ENCODE measurements around the gene ZNF487. TPM values are rescaled to one million over a fixed set of nuclear protein-coding genes. Genes with fewer than 3 reads are reported as not detected.

The ZNF487 gene
- total RNA-seq, 1 donor from 2014 or later = 3.9 TPM

GRCh38 chr10:43396061-43396927 is 40.6 kb upstream of the ZNF487 start:
- no peaks in the 10 kb centered on the region for H3K9me3 ChIP-seq
- peak overlapping the region; percentile 97 to 99 for H3K27ac ChIP-seq
- intact Hi-C loops (cut with DNase I) = loop anchor here (1.0 to 10.0 kb wide), 5 partner anchors 11 to 257 kb away; partner anchors contain the start of genes CSGALNACT2, ZNF239 and ZNF487
- H3K36me3 ChIP-seq = peaks cover 31 to 34% of the 10 kb centered on the region in 2 donors
- peak in 1 of 2 donors; percentile 87 for DNase-seq (ENCODE audit: low spot score in 2 of 2)
- no peak for TF ChIP-seq CTCF (IDR thresholded peaks at IDR 0.05)
- H3K27me3 ChIP-seq = no peaks in the 10 kb centered on the region
- H3K4me3 ChIP-seq = peak overlapping the region; percentile 75 to 81
- peaks cover 7 to 36% of the 10 kb centered on the region in 2 donors for H3K4me1 ChIP-seq

- Histone ChIP-seq H3K36me3 (peaks cover 24 to 26% of the 10 kb centered on the region in 2 donors), H3K4me1 (peaks cover 7 to 40% of the 10 kb centered on the region in 2 donors), H3K27ac (peak overlapping the region; percentile 97 to 99), H3K9me3 (no peaks in the 10 kb centered on the region), H3K27me3 (no peaks in the 10 kb centered on the region), H3K4me3 (peak overlapping the region; percentile 75 to 81)
- peak; percentile 76 to 94 for DNase-seq (ENCODE audit: low spot score in 2 of 2)
- no peak for TF ChIP-seq CTCF (IDR thresholded peaks at IDR 0.05)
- intact Hi-C loops (cut with DNase I) = loop anchor here (1.0 to 10.0 kb wide), 5 partner anchors 10 to 258 kb away; partner anchors contain the start of genes CSGALNACT2, ZNF239 and ZNF487
These were observed 39.8 kb upstream of the ZNF487 start for GRCh38 chr10:43396928-43397624.

- no peak for TF ChIP-seq CTCF (IDR thresholded peaks at IDR 0.05)
- Histone ChIP-seq H3K4me3 (no peak overlapping the region), H3K4me1 (peaks cover 7 to 43% of the 10 kb centered on the region in 2 donors), H3K36me3 (peaks cover 5 to 16% of the 10 kb centered on the region in 2 donors), H3K9me3 (no peaks in the 10 kb centered on the region), H3K27me3 (no peaks in the 10 kb centered on the region), H3K27ac (no peak overlapping the region)
- intact Hi-C loops (cut with DNase I) = loop anchor here (10.0 kb wide), 1 partner anchor 176 kb away; the partner anchor contains the start of gene ZNF239
- no peak for DNase-seq (ENCODE audit: low spot score in 2 of 2)
These were observed 38.0 kb upstream of the ZNF487 start for GRCh38 chr10:43398939-43399319.

GRCh38 chr10:43399320-43400310 is 37.3 kb upstream of the ZNF487 start:
- Histone ChIP-seq H3K27me3 (no peaks in the 10 kb centered on the region), H3K9me3 (no peaks in the 10 kb centered on the region), H3K27ac (no peak overlapping the region), H3K4me3 (no peak overlapping the region), H3K36me3 (peaks cover 0 to 9% of the 10 kb centered on the region in 2 donors), H3K4me1 (peaks cover 7 to 44% of the 10 kb centered on the region in 2 donors)
- intact Hi-C loops (cut with DNase I) = loop anchor here (10.0 kb wide), 1 partner anchor 175 kb away; the partner anchor contains the start of gene ZNF239
- no peak for TF ChIP-seq CTCF (IDR thresholded peaks at IDR 0.05)
- peak in 1 of 2 donors; percentile 34 for DNase-seq (ENCODE audit: low spot score in 2 of 2)

- Histone ChIP-seq H3K36me3 (peaks cover 0 to 8% of the 10 kb centered on the region in 2 donors), H3K27me3 (no peaks in the 10 kb centered on the region), H3K4me1 (peaks cover 10 to 52% of the 10 kb centered on the region in 2 donors), H3K4me3 (no peak overlapping the region), H3K9me3 (no peaks in the 10 kb centered on the region), H3K27ac (no peak overlapping the region)
- intact Hi-C loops (cut with DNase I) = no loop called here
- peak in 1 of 2 donors; percentile 16 for DNase-seq (ENCODE audit: low spot score in 2 of 2)
- TF ChIP-seq CTCF (IDR thresholded peaks at IDR 0.05) = no peak
These were observed 35.3 kb upstream of the ZNF487 start for GRCh38 chr10:43401627-43402026.

All from ascending aorta (tissue), 2 donors.